IPS-NIHi7 (cell line): ENCODE data around the gene SRC.
"Not testable (repeated sequence)": the region's sequence is repeated elsewhere in the genome, so short reads cannot be mapped to it uniquely, and the experiment has no call there.

ENCODE experiments used
- DNase-seq: peaks from one replicate; pipeline ENCODE4 v3.0.0; 2012; ENCODE audit warnings: mixed read lengths; ENCODE audit errors: extremely low spot score

Gene SRC

DNA sequence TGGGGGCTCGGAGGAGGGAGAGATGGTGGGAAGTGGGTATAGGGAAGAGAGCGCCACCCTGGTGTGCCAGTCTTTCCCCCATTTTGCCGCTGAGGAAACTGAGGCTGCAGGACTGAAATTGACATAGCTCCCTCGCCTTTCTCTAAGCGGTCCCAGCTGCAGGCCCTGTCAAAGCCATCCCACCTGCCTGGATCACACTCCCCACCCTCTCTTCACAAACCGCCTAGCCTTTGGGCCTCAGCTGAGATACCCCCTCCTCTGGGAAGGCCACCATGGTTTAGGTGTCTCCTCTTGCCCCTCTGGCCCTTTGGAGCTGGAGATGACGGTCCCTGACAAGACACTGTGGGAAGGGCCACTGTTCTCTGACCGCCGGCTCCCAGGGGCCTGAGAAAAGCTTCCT, 16.9 kb downstream of the SRC start:
- no peak for DNase-seq

DNA sequence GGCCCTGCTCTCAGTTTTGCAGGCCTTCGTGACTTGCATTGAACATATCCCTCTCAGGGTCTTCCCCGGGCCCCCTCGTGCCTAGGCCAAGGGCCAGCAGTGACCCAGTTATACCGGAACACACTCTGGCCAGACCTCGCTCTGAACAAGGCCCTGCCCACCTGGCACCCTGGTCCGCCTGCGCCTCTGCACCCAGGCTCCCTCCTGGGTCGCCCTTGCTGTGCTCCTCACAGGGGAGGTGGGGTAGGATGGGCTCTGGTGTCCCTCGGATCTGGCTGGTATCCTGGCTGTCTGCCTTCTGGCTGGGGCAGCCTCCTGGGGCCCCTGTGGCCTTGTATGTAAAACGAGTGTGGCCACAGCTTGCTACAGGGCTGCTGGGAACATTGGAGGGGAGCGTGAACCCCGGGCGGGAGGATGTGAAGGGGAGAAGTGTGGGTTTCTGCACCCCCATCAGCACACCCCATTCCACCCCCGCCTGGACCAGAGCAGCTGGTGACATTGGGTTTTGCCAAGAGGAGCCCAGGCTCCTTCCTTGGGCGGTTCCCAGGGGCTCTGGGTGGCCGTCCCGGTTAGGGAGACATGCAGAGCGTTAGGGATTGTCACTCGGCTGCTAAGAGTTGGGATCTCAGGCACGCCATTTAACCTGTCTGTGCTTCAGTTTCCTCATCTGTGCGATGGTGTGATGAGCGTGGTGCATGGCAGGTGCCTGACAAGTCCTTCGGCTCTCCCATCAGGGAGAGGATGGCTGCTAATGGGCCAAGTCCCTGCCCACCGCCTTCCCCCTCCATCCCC, 17.5 kb downstream of the SRC start:
- no peak for DNase-seq

DNA sequence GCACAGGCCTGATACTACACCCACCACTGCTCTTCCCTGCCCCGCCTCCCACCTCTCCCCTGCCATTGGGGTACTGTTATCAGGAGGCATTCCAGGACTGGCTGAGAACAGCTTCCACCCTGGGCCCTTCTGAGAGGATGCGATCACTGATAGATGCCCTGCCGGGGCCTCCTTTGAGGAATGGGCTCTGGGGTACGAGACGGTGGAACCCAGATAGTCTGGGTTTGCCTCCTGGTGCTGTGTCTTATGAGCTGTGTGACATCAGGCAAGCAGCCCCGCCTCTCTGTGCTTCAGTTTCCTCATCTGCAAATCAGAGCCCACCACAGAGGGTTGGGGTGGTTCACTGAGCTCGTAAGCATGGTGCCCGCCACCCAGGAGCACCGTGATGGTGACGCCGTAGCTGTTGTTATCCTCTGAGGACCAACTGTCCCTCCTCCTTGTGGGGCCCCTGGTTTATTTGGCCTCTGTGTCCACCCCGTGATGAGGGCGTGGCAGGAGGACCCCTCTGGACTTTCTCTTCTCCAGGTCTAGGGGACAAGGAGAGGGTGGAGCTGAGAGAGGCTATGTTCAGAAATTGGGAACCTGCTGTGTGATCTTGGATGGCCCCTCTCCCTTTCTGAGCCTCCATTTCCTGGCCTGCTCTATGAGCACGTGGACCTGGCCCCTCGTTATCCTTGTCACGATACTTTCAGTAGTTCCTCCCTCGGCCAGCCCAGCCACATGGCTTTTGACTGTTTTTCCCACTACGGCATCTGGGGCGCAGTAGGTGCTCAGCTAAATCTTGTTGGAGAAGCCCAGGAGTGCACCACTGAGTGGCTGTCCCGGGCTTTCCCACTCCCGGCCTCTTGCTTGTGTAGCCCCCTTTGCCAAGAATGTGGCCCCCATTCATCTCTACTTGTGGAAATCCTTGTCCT, 18.3 kb downstream of the SRC start:
- DNase-seq = no peak

DNA sequence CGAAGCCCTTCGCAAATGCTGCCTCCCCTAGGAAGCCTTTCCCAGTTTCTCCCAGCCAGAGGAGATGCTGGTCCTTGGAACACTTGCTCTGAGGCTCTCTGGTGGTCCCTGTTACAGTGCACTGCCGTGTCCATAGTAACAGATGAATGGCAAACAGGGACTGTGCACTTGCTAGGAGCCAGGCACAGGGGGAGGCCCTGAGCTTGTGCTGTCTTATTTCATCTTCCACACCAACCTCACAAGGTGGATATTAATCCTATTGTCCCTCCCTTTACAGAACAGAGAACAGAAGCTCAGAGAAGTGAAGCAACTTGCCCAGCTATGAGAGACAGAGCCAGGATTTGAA, 19.0 kb downstream of the SRC start:
- DNase-seq = no peak

DNA sequence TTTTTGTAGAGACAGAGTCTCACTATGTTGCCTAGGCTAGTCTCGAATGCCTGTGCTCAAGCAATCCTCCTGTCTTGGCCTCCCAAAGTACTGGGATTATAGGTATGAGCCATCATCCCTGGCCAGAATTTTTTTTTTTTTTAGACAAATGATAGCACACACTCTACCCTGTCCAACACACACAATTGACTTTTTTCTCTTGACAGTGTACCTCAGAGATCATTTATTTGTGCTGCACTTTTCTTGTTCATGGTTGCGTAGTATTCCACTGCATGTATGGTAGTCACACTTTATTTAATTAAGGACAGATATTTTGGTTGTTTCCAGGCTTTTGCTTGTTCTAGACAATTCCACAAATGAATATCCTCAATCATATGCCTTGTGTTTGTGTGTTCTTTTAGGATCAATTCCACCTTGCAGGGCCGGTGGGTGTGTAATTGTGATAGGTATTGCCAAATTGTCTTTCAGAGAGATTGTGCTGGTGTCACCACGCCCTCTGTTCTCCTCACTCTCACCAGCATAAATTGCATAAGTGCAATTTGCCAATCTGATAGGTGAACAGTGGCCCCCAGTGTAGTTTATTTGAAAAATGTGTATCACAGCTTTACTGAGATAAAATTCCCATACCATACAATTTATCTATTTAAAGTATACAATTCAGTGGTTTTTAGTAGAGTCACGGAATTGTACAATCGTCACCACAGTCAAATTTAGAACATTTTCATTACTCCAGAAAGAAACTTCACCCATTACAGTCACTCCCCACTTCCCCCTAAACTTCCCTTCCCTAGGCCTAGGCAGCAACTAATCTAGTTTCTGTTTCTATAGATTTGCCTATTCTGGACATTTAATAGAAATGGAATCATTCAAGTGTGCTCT, 20.1 kb downstream of the SRC start:
- DNase-seq = no peak

DNA sequence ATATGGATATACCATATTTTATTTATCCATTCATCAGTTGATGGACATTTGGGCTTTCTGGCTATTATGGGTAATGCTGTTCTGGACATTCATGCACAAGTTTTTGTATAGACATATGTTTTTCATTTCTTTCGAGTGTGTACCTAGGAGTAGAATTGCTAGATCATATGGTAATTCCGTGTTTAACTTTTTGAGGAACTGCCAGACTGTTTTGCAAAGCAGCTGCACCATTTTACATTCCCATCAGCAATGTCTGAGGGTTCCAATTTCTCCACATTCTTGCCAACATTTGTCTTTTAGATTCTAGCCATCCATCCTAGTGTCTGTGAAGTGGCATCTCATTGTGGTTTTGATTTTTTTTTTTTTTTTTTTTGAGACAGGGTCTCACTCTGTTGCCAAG, 20.8 kb downstream of the SRC start:
- no peak for DNase-seq

DNA sequence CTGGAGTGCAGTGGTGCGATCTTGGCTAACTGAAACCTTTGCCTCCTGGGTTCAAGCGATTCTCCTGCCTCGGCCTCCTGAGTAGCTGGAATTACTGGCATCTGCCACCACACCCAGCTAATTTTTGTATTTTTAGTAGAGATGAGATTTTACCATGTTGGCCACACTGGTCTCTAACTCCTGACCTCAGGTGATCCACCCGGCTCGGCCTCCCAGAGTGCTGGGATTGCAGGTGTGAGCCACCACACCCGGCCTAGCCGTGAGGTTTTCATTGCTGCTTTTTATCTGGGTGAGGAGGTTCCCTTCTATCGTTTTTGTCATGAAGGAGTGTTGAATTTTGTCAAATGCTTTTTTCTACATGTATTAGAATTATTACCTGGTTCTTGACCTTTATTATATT, 23.9 kb downstream of the SRC start:
- no peak for DNase-seq

DNA sequence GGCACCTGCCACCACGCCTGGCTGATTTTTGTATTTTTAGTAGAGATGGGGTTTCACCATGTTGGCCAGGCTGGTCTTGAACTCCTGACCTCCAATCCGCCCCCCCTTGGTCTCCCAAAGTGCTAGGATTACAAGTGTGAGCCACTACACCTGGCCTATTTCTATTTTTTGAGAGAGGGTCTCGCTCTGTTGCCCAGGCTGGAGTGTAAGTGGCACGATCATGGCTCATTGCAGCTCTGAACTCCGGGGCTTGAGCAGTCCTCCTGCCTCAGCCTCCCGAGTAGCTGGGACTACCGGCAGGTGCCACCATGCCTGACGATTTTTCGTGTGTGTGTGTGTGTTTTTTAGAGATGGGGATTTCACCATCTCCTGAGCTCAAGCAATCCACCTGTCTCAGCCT, 25.9 kb downstream of the SRC start:
- DNase-seq = not testable (repeated sequence)

DNA sequence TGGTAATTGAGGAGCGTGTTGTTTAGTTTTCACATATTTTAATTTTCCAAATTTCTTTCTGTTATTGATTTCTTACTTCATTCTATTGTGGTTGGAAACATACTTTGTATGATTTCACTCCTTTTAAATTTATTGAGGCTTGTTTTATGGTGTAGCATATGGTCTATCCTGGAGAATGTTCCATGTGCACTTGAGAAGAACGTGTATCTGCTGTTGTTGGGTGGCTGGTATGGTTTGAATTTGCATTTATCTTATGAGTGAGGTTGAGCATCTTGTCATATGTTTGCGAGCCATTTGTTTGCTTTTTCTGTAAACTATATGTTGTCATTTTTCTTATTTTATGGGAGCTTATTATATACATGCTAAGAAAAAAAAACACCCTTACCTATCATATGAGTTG, 26.5 kb downstream of the SRC start:
- no peak for DNase-seq

DNA sequence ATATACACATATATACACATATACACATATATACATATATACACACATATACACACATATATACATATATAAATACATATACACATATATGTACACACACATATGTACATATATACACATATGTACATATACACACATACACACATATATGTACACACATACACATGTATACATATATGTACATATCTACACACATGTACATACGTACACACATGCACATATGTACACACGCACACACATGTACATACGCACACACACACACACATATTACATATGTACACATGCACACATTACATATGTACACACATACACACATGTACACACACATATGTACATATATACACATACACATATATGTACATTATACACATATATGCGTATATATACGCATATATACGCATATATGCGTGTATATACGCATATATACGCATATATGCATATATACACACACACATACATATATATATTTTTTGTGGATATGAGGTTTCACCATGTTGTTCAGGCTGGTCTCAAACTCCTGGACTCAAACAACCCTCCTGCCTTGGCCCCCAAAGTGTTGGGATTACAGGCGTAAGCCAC, 27.2 kb downstream of the SRC start:
- DNase-seq = no peak

DNA sequence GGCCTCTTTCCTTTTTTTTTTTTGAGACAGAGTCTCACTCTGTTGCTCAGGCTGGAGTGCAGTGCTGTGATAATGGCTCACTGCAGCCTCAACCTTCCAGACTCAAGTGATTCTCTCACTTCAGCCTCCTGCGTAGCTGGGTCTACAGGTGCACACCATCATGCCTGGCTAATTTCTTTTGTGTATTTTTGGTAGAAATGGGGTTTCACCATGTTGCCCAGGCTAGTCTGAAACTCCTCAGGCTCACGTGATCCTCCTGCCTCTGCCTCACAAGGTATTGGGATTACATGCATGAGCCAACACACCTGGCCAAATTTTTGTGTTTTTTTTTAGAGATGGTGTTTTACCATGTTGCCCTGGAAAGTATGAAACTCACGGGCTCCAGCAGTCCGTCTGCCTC, 29.3 kb downstream of the SRC start:
- no peak for DNase-seq

DNA sequence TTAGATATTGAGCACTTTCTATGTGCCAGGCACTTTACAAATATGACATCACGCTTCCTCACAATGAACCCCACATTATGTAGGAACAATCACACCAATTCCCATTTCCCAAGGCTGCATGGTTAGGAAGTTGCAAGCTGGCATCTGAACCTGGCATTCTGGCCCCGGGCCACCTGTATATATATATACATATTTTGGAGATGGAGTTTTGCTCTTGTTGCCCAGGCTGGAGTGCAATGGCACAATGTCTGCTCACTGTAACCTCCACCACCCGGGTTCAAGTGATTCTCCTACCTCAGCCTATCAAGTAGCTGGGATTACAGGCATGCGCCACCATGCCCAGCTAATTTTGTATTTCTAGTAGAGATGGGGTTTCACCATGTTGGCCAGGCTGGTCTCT, 30.4 kb downstream of the SRC start:
- DNase-seq = no peak

DNA sequence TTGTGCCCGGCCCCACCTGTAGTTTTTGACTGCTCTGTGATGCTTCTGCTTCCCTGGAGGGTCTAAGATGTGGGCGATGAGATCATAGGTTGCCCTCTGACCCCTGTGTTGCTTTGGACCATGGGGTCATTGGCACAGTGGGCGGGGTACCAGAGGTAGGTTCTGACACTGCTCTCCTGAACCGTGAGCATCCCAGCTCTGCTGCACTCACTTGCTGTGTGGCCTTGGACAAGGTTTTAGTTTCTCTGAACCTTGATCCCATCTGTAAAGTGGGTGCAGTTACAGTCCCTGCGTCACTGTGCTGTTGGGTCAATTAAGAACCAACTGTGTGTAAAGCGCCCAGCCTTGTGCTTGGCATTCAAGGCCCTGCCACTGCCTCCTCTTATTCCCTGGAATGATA, 30.9 kb downstream of the SRC start:
- no peak for DNase-seq

DNA sequence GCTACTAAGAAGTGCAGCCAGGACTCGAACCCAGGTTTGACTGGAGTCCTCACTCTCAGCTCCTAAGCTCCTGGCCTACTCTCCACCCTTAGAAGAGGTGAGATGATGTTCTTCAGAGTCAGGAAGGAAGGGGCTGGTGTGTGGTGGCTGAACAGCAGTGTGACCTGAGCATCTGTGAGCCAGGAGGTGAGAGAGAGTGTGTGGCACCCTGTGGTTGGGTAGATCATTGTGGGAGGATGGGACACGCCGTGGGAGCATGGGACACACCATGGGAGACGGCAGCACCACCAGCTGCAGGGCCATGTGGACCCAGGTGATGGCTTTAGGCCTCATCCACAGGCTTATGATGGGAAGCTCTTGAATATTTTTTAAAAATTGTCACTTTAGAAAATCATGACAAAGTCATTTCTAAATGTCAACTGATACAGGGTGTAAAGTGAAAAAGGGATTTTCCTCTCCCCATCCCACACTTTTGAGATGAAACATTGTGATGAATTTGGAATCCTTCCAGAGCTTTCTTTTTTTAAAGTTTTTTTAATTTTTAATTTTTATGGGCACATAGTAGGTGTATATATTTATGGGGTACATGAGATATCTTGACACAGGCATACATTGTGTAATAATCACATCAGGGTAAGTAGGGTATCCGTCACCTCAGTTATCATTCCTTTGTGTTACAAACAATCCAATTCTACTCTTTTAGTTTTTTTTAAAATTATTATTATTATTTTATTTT, 31.6 kb downstream of the SRC start:
- DNase-seq = no peak

DNA sequence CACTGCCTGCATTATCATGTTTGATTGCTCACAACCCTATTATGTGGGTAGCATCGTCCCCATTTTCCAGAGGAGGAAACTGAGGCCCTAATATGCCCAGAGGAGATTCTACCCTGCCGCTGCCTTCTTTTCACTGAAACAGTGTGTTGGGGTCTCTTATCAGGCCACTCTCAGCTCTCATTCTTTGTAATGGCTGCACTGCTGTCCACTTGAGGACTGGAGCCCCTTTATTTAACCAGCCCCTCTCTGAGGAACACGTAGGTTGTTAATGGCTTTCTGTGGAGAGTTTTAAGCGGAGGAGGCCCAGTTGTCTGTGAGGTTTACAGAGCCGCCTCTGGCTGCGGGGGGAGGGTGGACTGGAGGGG, 32.5 kb downstream of the SRC start:
- DNase-seq = no peak

DNA sequence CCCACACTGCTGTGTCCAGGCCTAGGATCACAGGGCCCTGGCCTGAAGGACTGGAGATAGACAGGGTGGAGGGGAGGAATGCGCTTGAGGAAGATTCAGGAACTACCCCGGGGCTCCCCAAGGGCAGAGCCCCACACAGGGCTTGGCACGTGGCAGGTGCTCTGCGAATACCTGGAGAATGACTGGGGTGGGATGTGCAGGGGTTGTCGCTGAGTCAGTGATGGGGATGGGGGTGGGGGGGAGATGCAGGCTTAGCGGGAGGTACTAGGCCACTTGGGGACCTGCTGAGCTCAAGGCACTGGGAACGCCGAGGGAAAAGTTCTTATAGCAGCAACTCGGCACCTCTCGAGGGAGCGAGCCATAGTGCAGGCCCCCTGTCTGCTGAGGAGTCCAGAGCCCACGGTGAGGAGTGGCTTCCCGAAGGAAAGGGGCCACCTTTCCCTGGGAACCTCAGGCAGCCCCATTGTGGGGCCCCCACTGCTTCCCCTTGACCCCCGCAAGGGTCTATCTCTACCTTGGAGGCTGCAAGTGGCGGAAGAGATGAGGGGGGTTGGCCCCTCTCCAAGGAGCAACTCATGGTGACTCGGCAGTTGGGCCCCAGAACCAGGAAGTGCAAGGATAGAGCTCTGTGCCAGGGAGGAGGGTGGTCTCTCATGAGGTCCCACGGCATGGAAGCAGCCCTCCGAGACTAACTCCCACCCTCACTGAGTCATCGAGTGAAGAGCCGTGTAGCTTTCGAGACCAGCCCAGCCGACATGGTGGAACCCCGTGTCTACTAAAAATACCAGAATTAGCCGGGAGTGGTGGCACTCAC, 33.1 kb downstream of the SRC start:
- DNase-seq = no peak

DNA sequence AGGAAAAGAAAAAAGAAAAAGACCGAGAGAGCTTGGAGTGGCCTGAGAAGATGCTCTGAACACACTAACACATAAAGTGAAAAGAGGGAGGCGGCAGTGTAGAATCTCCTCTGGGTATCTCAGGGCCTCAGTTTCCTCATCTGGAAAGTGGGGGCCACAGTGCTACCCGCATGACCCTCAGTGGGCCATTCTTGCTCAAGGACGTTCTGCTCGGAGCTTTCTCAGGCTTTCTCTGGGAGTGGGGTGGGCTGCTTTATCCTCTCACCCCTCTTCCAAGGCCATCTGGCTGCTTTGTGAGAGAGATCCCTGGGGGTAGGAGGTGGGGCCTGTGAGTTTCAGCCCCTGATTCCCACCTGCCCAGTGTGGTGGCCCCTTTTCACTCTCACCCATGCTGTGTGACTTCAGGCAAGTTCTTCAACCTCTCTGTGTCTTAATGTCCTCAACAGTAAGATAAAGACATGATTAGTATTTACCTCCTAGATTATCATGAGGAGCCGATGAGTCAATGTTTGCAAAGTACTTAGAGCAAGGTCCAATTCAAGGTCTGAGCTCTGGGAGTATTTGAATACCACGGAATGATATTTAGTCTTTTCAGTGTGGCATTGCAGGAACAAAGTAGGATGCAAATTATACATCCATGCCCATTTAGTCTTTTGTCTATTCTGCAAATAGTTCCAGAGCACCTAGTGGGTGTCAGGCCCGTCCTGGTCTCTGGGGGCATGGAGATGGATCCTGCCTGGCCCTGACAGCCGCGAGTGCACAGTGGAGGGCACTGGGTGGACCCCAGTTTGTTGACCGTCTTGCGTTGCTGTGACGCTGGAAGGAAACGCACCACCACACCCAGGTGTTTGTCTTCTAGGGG, 34.3 kb downstream of the SRC start:
- no peak for DNase-seq

DNA sequence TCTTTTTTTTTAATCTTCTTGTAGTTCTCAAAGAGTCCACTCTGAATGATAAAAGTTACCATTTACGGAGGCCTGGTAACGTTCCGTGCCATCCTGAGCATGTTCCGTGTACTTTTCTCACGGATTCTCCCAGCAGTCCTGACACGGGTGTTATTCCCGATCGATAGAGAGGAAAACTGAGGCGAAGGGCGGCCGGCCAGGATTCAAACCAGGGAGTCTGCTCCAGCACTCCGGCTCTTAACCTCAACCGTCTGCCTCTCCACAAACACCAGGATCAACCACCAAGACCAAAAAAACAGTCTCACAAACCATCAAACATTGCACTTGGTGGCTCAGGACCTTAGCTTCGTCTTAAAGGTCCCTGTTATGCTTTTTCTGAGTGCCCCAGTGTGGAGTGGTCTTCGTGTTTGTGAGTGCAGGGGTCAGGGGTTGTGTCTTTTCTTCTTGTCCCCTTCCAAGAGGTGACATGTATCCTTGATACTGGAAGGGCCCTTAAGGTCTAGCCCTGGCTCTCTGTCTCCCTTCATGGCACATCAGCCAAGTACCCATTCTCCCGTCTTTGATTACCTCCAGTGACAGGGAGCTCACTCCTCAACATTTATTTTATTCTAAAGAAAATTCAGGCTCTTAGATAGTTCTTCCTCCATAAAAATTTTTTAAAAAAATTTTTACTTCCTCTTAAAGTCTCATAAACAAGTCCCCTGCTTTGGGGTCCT, 35.1 kb downstream of the SRC start:
- DNase-seq = no peak
